HG03571 (cell line): Measurements from ENCODE around the gene MINPP1.
"Not testable (repeated sequence)": the region's sequence is repeated elsewhere in the genome, so short reads cannot be mapped to it uniquely, and the experiment has no call there.

ENCODE experiments used
- ATAC-seq: cut with Tn5 transposase; IDR thresholded peaks from one replicate; pipeline ENCODE4 v1.9.1; 2021; ENCODE audit not compliant: unreplicated experiment

The MINPP1 gene

GRCh38 chr10:87560495-87561129 lies 55.9 kb downstream of the MINPP1 start:
- no peak for ATAC-seq

- ATAC-seq, result no peak
Measured at GRCh38 chr10:87562750-87563149, 58.1 kb downstream of the MINPP1 start.

- no peak for ATAC-seq
Measured at GRCh38 chr10:87565010-87565409, 60.3 kb downstream of the MINPP1 start.

- no peak for ATAC-seq
Measured at GRCh38 chr10:87575851-87576250, 71.2 kb downstream of the MINPP1 start.

GRCh38 chr10:87578160-87578841 lies 73.6 kb downstream of the MINPP1 start:
- ATAC-seq, result no peak

GRCh38 chr10:87578842-87579401 lies 74.2 kb downstream of the MINPP1 start:
- no peak for ATAC-seq

GRCh38 chr10:87579563-87579962 lies 74.9 kb downstream of the MINPP1 start:
- no peak for ATAC-seq

- ATAC-seq, result no peak
Measured at GRCh38 chr10:87580016-87580415, 75.3 kb downstream of the MINPP1 start.

GRCh38 chr10:87585565-87586514 lies 81.1 kb downstream of the MINPP1 start:
- ATAC-seq, result no peak

- no peak for ATAC-seq
Measured at GRCh38 chr10:87589645-87590051, 85.0 kb downstream of the MINPP1 start.

GRCh38 chr10:87590705-87591588 lies 86.3 kb downstream of the MINPP1 start:
- no peak for ATAC-seq

- ATAC-seq, result no peak
Measured at GRCh38 chr10:87591589-87591886, 86.8 kb downstream of the MINPP1 start.

- ATAC-seq, result not testable (repeated sequence)
Measured at GRCh38 chr10:87592920-87593319, 88.2 kb downstream of the MINPP1 start.

GRCh38 chr10:87593702-87594101 lies 89.0 kb downstream of the MINPP1 start:
- ATAC-seq, result no peak

GRCh38 chr10:87594181-87594580 lies 89.5 kb downstream of the MINPP1 start:
- ATAC-seq, result no peak

GRCh38 chr10:87594864-87595263 lies 90.2 kb downstream of the MINPP1 start:
- ATAC-seq, result no peak

- no peak for ATAC-seq
Measured at GRCh38 chr10:87596351-87596750, 91.7 kb downstream of the MINPP1 start.

- no peak for ATAC-seq
Measured at GRCh38 chr10:87598700-87599099, 94.0 kb downstream of the MINPP1 start.

GRCh38 chr10:87600581-87600980 lies 95.9 kb downstream of the MINPP1 start:
- ATAC-seq, result no peak
